ENCODE results near the gene MED27. TPM values are rescaled to one million over a fixed set of nuclear protein-coding genes. Genes with fewer than 3 reads are reported as not detected.

The MED27 gene
- total and polyA plus RNA-seq, 2 of the 13 experiments (the other 11 are each of a cell fraction or from before 2014, with no cell fraction given): 16.9 to 19.0 TPM

- TF ChIP-seq ARID4A (CRISPR knock-in tag; IDR thresholded peaks at IDR 0.05; ENCODE audit: borderline replicate concordance): peak; percentile 91
- peak; percentile 73; the same call in 1 of the 2 replicates for TF ChIP-seq SPEN (CRISPR knock-in tag; IDR thresholded peaks at IDR 0.05; ENCODE audit: low read depth)
- TF ChIP-seq ZNF121 (CRISPR knock-in tag; IDR thresholded peaks at IDR 0.05): no peak
- TF ChIP-seq TBP (CRISPR knock-in tag; IDR thresholded peaks at IDR 0.05): no peak
- TF ChIP-seq EZH2 (conservative IDR thresholded peaks at IDR 0.05; ENCODE audit: low read depth, low read length): no peak
- TF ChIP-seq RFX5 (IDR thresholded peaks at IDR 0.05; ENCODE audit: low read depth, low read length): no peak
- peak; percentile 45 to 53; a peak in 2 of 4 replicates for TF ChIP-seq HMGXB4 (CRISPR knock-in tag; IDR thresholded peaks at IDR 0.05; ENCODE audit: borderline replicate concordance in 1 of 2, low read depth in 1 of 2)
- no peak for TF ChIP-seq ATAD3A (CRISPR knock-in tag; IDR thresholded peaks at IDR 0.05)
- no peak for TF ChIP-seq ZNF337 (CRISPR knock-in tag; IDR thresholded peaks at IDR 0.05; ENCODE audit: borderline replicate concordance, low read depth)
- TF ChIP-seq PATZ1 (CRISPR knock-in tag; IDR thresholded peaks at IDR 0.05): no peak
- TF ChIP-seq PTBP1 (IDR thresholded peaks at IDR 0.05; ENCODE audit: low read depth, low read length, poor library complexity, severe bottlenecking): no peak
- no peak for TF ChIP-seq ZSCAN31 (CRISPR knock-in tag; IDR thresholded peaks at IDR 0.05; ENCODE audit: low read depth)
- no peak for TF ChIP-seq ZNF20 (CRISPR knock-in tag; IDR thresholded peaks at IDR 0.05)
- TF ChIP-seq SNAI1 (CRISPR knock-in tag; IDR thresholded peaks at IDR 0.05; ENCODE audit: borderline replicate concordance): no peak
- TF ChIP-seq TRAFD1 (CRISPR knock-in tag; IDR thresholded peaks at IDR 0.05; ENCODE audit: borderline replicate concordance): no peak
- TF ChIP-seq ZKSCAN8 (CRISPR knock-in tag; IDR thresholded peaks at IDR 0.05; ENCODE audit: borderline replicate concordance): 0 out of 2 replicates have a peak, but pooled peaks have one; percentile 49
- TF ChIP-seq HDAC1 (CRISPR knock-in tag; IDR thresholded peaks at IDR 0.05): peak; percentile 84
- no peak for TF ChIP-seq ZNF496 (CRISPR knock-in tag; IDR thresholded peaks at IDR 0.05; ENCODE audit: insufficient replicate concordance)
Observed at GRCh38 chr9:132079391-132080091, at the start of gene MED27 (continued).
